ENCODE results near the gene GOLGA6L2. TPM values are rescaled to one million over a fixed set of nuclear protein-coding genes. Genes with fewer than 3 reads are reported as not detected.

Gene GOLGA6L2
- total RNA-seq, 1 donor from 2014 or later: not detected

DNA sequence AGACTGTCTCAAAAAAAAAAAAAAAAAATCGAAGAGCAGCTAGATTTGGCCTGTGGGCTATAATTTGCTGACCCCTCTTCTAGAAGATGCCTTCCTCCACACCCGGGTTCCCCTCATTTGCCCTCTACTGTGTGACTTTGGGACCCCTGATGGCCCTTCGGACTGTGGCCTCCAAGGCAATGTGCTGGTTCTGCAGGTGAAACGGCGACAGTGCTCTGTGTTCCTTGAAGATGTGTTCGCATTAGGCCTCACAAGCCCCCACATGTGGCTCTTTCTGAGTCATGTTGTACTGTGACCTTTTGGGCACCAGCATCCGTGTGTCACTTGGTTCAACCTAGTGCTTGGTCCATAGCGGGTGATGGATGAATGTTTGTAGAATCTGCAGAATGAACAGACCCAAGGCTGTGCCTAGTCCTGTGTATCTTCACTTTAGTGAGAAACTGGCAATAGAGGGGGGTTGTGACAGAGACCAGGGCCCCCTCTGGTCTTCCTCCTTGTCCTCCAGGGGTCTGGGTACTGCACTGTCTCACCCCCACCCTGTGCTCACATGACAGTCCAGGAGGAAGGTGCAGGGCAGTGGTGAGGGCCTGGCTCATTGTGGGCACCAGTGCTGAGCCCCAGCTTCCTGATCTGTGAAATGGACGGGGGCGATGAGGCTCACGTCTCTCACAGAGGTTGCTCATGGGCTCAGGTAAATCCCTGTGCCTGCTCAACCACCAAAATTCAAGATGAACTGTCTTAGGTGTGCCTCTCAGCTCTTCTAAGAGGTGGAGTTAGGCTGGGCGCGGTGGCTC lies 22.7 kb downstream of the GOLGA6L2 start:
- no peak overlapping the region for H3K4me3 Mint-ChIP-seq (ENCODE audit: unreplicated experiment)
- TF ChIP-seq, protein P1, sequence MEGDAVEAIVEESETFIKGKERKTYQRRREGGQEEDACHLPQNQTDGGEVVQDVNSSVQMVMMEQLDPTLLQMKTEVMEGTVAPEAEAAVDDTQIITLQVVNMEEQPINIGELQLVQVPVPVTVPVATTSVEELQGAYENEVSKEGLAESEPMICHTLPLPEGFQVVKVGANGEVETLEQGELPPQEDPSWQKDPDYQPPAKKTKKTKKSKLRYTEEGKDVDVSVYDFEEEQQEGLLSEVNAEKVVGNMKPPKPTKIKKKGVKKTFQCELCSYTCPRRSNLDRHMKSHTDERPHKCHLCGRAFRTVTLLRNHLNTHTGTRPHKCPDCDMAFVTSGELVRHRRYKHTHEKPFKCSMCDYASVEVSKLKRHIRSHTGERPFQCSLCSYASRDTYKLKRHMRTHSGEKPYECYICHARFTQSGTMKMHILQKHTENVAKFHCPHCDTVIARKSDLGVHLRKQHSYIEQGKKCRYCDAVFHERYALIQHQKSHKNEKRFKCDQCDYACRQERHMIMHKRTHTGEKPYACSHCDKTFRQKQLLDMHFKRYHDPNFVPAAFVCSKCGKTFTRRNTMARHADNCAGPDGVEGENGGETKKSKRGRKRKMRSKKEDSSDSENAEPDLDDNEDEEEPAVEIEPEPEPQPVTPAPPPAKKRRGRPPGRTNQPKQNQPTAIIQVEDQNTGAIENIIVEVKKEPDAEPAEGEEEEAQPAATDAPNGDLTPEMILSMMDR (IDR thresholded peaks at IDR 0.05): no peak
- H3K4me1 Mint-ChIP-seq (ENCODE audit: unreplicated experiment): no peaks in the 10 kb centered on the region
- no peaks in the 10 kb centered on the region for H3K9me3 Mint-ChIP-seq (ENCODE audit: unreplicated experiment)
- H3K27ac Mint-ChIP-seq (ENCODE audit: unreplicated experiment): no peak overlapping the region
- no peak for DNase-seq (ENCODE audit: extremely low spot score, unreplicated experiment)
- H3K36me3 Mint-ChIP-seq (ENCODE audit: unreplicated experiment): no peaks in the 10 kb centered on the region
- no peaks in the 10 kb centered on the region for H3K27me3 Mint-ChIP-seq (ENCODE audit: unreplicated experiment)

DNA sequence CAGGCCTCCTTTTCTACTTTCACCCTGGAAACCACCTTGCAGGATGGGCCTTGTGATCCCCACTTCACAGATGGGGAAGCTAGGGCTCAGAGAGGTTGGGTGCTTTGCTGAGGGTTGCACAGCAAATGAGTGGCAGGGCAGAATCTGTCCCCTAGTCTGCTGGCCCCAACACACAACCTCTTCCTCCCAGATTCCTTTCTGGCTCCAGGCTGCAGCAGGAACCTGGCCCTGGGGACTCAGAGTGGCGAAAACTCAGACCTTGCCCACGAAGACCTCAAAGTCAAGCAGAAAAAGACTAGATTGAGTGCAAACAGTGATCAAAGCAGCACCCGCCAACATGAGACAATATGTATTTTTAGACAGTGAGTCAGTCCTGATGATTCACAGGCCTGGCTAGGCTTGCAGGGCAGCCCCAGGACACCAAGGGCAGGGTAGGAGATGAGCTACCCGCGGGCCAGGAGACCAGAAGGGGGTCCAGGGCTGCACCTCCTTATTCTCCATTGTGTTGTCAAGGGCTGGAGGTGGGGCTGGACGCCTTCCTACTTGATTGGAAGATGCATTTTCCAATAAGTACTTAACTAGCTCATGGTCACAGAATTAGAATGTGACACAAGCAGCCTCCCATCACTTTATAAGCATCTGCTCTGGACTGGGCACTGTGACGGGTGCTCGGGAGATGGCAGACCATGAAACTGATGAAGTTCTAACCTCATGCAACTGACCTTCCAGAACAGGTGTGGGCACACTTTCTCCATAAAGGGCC lies 23.9 kb downstream of the GOLGA6L2 start:
- H3K27me3 Mint-ChIP-seq (ENCODE audit: unreplicated experiment): no peaks in the 10 kb centered on the region
- TF ChIP-seq, protein P1 (IDR thresholded peaks at IDR 0.05): no peak
- no peaks in the 10 kb centered on the region for H3K36me3 Mint-ChIP-seq (ENCODE audit: unreplicated experiment)
- no peak overlapping the region for H3K27ac Mint-ChIP-seq (ENCODE audit: unreplicated experiment)
- H3K9me3 Mint-ChIP-seq (ENCODE audit: unreplicated experiment): no peaks in the 10 kb centered on the region
- H3K4me3 Mint-ChIP-seq (ENCODE audit: unreplicated experiment): no peak overlapping the region
- no peaks in the 10 kb centered on the region for H3K4me1 Mint-ChIP-seq (ENCODE audit: unreplicated experiment)
- no peak for DNase-seq (ENCODE audit: extremely low spot score, unreplicated experiment)

DNA sequence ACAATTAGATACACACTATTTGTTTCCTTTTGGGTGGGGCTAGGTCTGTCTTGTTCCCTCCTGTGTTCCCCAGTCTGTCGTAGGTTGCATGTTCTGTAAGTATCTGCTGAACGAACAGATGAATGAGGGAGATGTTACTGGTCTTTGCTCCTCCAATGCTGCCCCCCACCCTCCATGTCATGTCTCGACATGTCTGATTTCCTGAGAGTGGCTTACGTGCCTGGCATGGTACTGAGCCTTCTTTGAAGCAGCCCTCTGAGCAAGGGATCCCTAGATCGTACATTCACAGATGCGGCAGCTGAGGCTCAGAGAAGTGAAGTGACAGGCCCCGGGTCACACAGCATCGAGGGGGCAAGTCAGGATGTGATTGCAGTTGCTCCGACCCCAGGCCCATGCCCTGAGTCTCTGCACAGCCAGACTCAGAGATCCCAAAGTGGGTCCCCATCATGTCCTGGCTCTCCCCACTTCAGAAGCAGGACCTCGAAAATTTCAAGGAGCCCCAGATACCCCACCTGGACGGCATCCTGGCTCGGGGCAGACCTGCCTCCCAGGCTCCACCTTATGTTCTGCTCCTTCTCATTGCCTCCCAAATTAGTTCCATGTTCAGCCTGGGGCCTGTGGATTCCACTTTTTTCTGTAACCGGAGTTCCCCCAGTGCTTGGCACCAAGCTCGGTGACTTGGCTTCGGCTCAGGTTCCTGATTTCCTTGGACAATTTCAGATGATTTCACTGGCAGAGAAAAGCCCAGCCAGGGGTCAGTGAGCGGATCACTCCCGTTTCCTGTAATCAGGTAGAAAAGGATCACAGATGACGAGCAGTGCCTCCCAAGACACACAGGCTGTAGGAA lies 24.7 kb downstream of the GOLGA6L2 start:
- Mint-ChIP-seq H3K27ac (ENCODE audit: unreplicated experiment) (no peak overlapping the region), H3K4me1 (ENCODE audit: unreplicated experiment) (no peaks in the 10 kb centered on the region), H3K36me3 (ENCODE audit: unreplicated experiment) (no peaks in the 10 kb centered on the region), H3K27me3 (ENCODE audit: unreplicated experiment) (no peaks in the 10 kb centered on the region), H3K9me3 (ENCODE audit: unreplicated experiment) (no peaks in the 10 kb centered on the region), H3K4me3 (ENCODE audit: unreplicated experiment) (no peak overlapping the region)
- TF ChIP-seq, protein P1 (IDR thresholded peaks at IDR 0.05): no peak
- no peak for DNase-seq (ENCODE audit: extremely low spot score, unreplicated experiment)

DNA sequence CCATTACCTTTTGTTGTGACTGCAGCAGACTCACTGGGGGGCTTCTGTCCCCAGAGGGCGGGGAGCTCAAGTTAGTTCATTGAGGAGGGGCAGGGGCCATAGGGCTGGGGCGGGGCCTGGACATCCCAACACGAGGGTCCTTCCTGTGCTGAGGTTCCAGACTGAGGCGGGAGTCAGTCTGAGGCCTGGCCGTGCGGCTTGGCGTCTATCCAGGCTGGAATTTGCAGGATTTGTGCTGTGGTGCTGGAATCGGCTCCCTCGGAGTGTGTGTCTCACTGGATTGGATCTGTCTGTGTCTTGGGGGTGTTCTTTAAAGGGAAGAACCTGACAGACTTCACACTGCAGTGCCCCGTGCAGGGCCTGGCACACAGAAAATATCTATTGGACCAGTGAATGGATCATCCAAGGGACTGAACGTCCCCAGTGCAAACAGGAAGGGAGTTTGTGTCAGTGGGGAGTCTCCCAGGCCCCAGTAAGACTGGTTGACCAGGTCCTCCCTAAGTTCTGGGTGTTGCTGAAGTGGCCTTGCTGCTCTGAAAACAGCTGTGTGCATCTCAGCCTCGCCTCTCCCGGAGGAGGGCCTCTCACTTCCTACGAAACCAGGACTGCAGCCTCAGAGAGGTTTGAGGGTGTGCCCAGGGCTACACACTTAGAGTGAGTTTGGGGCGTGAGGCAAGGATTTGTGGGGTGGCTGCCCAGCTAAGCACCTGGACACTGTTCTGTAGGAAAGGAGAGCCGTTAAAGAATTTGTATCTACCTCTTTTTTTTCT lies 26.1 kb downstream of the GOLGA6L2 start:
- H3K4me1 Mint-ChIP-seq (ENCODE audit: unreplicated experiment): no peaks in the 10 kb centered on the region
- no peak overlapping the region for H3K27ac Mint-ChIP-seq (ENCODE audit: unreplicated experiment)
- H3K4me3 Mint-ChIP-seq (ENCODE audit: unreplicated experiment): no peak overlapping the region
- H3K36me3 Mint-ChIP-seq (ENCODE audit: unreplicated experiment): no peaks in the 10 kb centered on the region
- no peaks in the 10 kb centered on the region for H3K9me3 Mint-ChIP-seq (ENCODE audit: unreplicated experiment)
- no peak for DNase-seq (ENCODE audit: extremely low spot score, unreplicated experiment)
- H3K27me3 Mint-ChIP-seq (ENCODE audit: unreplicated experiment): no peaks in the 10 kb centered on the region
- TF ChIP-seq, protein P1 (IDR thresholded peaks at IDR 0.05): no peak
